Measurements from ENCODE around the gene DAZAP1.

DAZAP1 gene

DNA sequence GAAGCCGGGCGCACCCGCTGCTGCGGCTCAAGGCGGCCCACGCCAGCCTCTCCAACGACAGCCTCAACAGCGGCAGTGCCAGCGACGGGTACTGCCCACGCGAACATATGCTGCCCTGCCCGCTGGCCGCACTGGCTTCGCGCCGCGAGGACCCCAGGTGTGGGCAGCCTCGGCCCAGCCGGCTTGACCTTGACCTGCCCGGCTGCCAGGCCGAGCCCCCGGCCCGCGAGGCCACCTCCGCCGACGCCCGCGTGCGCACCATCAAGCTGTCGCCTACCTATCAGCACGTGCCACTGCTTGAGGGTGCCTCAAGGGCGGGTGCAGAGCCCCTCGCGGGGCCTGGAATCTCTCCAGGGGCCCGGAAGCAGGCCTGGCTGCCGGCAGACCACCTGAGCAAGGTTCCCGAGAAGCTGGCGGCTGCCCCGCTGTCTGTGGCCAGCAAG is 58.7 kb downstream of the DAZAP1 start:
- Histone ChIP-seq H3K27ac (ENCODE audit: low read depth, low read length) (no peak overlapping the region), H2AFZ (ENCODE audit: low read length, unreplicated experiment) (no peak overlapping the region), H3K4me1 (ENCODE audit: control insufficient read depth, insufficient read depth, low read length, unreplicated experiment) (no peaks in the 10 kb centered on the region), H3K27me3 (ENCODE audit: insufficient read depth, low read length) (no peaks in the 10 kb centered on the region), H3K79me2 (ENCODE audit: control insufficient read depth, insufficient read depth, low read length, unreplicated experiment) (peaks cover 8% of the 10 kb centered on the region), H3K4me3 (ENCODE audit: low read depth, low read length) (no peak overlapping the region), H3K36me3 (ENCODE audit: insufficient read depth, low read length) (no peaks in the 10 kb centered on the region)

DNA sequence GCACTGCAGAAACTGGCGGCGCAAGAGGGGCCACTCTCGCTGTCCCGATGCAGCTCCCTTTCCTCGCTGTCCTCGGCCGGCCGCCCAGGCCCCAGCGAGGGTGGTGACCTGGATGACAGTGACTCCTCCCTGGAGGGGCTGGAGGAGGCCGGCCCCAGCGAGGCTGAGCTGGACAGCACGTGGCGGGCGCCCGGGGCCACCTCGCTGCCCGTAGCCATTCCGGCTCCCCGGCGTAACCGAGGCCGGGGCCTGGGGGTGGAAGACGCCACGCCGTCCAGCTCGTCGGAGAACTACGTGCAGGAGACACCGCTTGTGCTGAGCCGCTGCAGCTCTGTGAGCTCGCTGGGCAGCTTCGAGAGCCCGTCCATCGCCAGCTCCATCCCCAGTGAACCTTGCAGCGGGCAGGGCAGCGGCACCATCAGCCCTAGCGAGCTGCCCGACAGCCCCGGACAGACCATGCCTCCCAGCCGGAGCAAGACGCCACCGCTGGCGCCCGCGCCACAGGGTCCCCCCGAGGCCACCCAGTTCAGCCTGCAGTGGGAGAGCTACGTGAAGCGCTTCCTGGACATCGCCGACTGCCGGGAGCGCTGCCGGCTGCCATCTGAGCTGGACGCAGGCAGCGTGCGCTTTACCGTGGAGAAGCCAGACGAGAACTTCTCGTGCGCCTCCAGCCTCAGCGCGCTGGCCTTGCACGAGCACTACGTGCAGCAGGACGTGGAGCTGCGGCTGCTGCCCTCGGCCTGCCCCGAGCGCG is 59.3 kb downstream of the DAZAP1 start:
- no peaks in the 10 kb centered on the region for H3K36me3 ChIP-seq (ENCODE audit: insufficient read depth, low read length)
- H3K79me2 ChIP-seq (ENCODE audit: control insufficient read depth, insufficient read depth, low read length, unreplicated experiment), result peaks cover 8% of the 10 kb centered on the region
- no peak overlapping the region for H2AFZ ChIP-seq (ENCODE audit: low read length, unreplicated experiment)
- H3K27ac ChIP-seq (ENCODE audit: low read depth, low read length), result no peak overlapping the region
- peak overlapping the region; percentile 81; the same call in 1 of the 2 replicates for H3K4me3 ChIP-seq (ENCODE audit: low read depth, low read length)
- H3K27me3 ChIP-seq (ENCODE audit: insufficient read depth, low read length), result no peaks in the 10 kb centered on the region
- H3K4me1 ChIP-seq (ENCODE audit: control insufficient read depth, insufficient read depth, low read length, unreplicated experiment), result peaks cover 2% of the 10 kb centered on the region

DNA sequence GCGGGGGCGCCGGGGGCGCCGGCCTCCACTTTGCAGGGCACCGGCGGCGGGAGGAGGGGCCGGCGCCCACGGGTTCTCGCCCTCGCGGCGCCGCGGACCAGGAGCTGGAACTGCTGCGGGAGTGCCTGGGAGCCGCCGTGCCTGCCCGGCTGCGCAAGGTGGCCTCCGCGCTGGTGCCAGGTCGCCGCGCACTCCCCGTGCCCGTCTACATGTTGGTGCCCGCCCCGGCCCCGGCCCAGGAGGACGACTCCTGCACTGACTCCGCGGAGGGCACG is 59.8 kb downstream of the DAZAP1 start:
- H3K27me3 ChIP-seq (ENCODE audit: insufficient read depth, low read length), result no peaks in the 10 kb centered on the region

DNA sequence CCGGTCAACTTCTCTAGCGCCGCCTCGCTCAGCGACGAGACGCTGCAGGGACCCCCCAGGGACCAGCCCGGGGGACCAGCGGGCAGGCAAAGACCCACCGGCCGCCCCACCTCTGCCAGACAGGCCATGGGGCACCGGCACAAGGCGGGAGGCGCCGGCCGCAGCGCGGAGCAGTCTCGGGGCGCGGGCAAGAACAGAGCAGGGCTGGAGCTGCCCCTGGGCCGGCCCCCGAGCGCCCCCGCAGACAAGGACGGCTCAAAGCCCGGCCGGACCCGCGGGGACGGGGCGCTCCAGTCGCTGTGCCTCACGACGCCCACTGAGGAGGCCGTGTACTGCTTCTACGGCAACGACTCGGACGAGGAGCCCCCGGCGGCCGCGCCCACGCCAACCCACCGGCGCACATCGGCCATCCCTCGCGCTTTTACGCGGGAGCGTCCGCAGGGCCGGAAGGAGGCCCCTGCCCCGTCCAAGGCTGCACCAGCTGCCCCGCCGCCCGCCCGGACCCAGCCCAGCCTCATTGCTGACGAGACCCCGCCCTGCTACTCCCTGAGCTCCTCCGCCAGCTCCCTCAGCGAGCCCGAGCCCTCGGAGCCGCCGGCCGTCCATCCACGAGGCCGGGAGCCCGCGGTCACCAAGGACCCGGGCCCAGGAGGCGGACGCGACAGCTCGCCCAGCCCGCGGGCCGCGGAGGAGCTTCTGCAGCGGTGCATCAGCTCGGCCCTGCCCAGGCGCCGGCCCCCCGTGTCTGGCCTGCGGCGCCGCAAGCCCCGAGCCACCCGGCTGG is 60.3 kb downstream of the DAZAP1 start:
- Histone ChIP-seq H3K4me1 (ENCODE audit: control insufficient read depth, insufficient read depth, low read length, unreplicated experiment) (peaks cover 2% of the 10 kb centered on the region), H3K27ac (ENCODE audit: low read depth, low read length) (peak overlapping the region; percentile 47; the same call in 1 of the 2 replicates), H3K27me3 (ENCODE audit: insufficient read depth, low read length) (no peaks in the 10 kb centered on the region), H2AFZ (ENCODE audit: low read length, unreplicated experiment) (no peak overlapping the region), H3K79me2 (ENCODE audit: control insufficient read depth, insufficient read depth, low read length, unreplicated experiment) (peaks cover 8% of the 10 kb centered on the region), H3K4me3 (ENCODE audit: low read depth, low read length) (peak overlapping the region; percentile 81), H3K36me3 (ENCODE audit: insufficient read depth, low read length) (no peaks in the 10 kb centered on the region)

More for the DNA sequence above, 59.8 kb downstream of the DAZAP1 start:
- peak overlapping the region; percentile 81 for H3K4me3 ChIP-seq (ENCODE audit: low read depth, low read length)
- no peaks in the 10 kb centered on the region for H3K36me3 ChIP-seq (ENCODE audit: insufficient read depth, low read length)
- H3K4me1 ChIP-seq (ENCODE audit: control insufficient read depth, insufficient read depth, low read length, unreplicated experiment), result peaks cover 2% of the 10 kb centered on the region
- H3K79me2 ChIP-seq (ENCODE audit: control insufficient read depth, insufficient read depth, low read length, unreplicated experiment), result peaks cover 8% of the 10 kb centered on the region
- H3K27ac ChIP-seq (ENCODE audit: low read depth, low read length), result no peak overlapping the region
- H2AFZ ChIP-seq (ENCODE audit: low read length, unreplicated experiment), result no peak overlapping the region

DNA sequence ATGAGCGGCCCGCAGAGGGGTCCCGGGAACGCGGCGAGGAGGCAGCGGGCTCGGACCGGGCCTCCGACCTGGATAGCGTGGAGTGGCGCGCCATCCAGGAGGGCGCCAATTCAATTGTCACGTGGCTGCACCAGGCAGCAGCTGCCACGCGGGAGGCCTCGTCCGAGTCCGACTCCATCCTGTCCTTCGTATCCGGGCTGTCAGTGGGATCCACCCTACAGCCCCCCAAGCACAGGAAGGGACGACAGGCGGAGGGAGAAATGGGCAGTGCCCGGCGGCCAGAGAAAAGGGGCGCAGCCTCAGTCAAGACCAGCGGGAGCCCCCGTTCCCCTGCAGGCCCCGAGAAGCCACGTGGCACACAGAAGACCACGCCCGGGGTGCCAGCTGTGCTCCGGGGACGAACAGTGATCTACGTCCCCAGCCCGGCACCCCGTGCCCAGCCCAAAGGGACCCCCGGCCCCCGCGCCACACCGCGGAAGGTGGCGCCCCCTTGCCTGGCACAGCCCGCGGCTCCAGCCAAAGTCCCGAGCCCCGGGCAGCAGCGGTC is 61.0 kb downstream of the DAZAP1 start:
- Histone ChIP-seq H3K27ac (ENCODE audit: low read depth, low read length) (peak overlapping the region; percentile 47), H3K27me3 (ENCODE audit: insufficient read depth, low read length) (no peaks in the 10 kb centered on the region), H2AFZ (ENCODE audit: low read length, unreplicated experiment) (no peak overlapping the region)

DNA sequence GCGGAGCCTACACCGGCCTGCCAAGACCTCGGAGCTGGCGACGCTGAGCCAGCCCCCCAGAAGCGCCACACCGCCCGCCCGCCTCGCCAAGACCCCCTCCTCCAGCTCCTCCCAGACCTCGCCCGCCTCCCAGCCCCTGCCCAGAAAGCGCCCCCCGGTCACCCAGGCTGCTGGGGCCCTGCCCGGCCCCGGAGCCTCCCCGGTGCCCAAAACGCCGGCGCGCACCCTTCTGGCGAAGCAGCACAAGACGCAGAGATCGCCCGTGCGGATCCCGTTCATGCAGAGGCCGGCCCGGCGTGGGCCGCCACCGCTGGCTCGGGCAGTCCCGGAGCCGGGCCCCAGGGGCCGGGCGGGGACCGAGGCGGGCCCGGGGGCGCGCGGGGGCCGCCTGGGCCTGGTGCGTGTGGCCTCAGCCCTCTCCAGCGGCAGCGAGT is 61.5 kb downstream of the DAZAP1 start:
- Histone ChIP-seq H3K27me3 (ENCODE audit: insufficient read depth, low read length) (no peaks in the 10 kb centered on the region), H3K4me1 (ENCODE audit: control insufficient read depth, insufficient read depth, low read length, unreplicated experiment) (peaks cover 2% of the 10 kb centered on the region), H3K36me3 (ENCODE audit: insufficient read depth, low read length) (no peaks in the 10 kb centered on the region), H3K27ac (ENCODE audit: low read depth, low read length) (peak overlapping the region; percentile 47), H2AFZ (ENCODE audit: low read length, unreplicated experiment) (no peak overlapping the region), H3K79me2 (ENCODE audit: control insufficient read depth, insufficient read depth, low read length, unreplicated experiment) (peaks cover 8% of the 10 kb centered on the region), H3K4me3 (ENCODE audit: low read depth, low read length) (peak overlapping the region; percentile 81)

More for the DNA sequence above, 61.0 kb downstream of the DAZAP1 start:
- Histone ChIP-seq H3K79me2 (ENCODE audit: control insufficient read depth, insufficient read depth, low read length, unreplicated experiment) (peaks cover 8% of the 10 kb centered on the region), H3K4me1 (ENCODE audit: control insufficient read depth, insufficient read depth, low read length, unreplicated experiment) (peaks cover 2% of the 10 kb centered on the region), H3K4me3 (ENCODE audit: low read depth, low read length) (peak overlapping the region; percentile 81), H3K36me3 (ENCODE audit: insufficient read depth, low read length) (no peaks in the 10 kb centered on the region)

DNA sequence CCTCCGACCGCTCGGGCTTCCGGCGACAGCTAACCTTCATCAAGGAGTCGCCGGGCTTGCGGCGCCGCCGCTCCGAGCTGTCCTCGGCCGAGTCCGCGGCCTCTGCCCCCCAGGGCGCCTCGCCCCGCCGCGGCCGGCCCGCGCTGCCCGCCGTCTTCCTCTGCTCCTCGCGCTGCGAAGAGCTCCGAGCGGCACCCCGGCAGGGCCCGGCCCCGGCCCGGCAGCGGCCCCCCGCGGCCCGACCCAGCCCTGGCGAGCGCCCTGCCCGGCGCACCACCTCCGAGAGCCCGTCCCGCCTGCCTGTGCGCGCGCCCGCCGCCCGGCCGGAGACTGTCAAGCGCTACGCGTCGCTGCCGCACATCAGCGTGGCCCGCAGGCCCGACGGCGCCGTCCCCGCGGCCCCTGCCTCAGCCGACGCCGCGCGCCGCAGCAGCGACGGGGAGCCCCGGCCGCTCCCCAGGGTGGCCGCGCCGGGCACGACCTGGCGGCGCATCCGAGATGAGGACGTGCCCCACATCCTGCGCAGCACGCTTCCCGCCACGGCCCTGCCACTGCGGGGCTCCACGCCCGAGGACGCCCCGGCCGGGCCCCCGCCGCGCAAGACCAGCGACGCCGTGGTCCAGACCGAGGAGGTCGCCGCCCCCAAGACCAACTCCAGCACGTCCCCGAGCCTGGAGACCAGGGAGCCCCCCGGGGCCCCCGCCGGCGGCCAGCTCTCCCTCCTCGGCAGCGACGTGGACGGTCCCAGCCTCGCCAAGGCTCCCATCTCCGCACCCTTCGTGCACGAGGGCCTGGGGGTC is 62.1 kb downstream of the DAZAP1 start:
- no peaks in the 10 kb centered on the region for H3K27me3 ChIP-seq (ENCODE audit: insufficient read depth, low read length)
- H3K27ac ChIP-seq (ENCODE audit: low read depth, low read length), result 0 out of 2 replicates have a peak overlapping the region, but pooled peaks have one; percentile 9
- no peak overlapping the region for H2AFZ ChIP-seq (ENCODE audit: low read length, unreplicated experiment)
- H3K36me3 ChIP-seq (ENCODE audit: insufficient read depth, low read length), result no peaks in the 10 kb centered on the region
- peaks cover 8% of the 10 kb centered on the region for H3K79me2 ChIP-seq (ENCODE audit: control insufficient read depth, insufficient read depth, low read length, unreplicated experiment)
- peaks cover 2% of the 10 kb centered on the region for H3K4me1 ChIP-seq (ENCODE audit: control insufficient read depth, insufficient read depth, low read length, unreplicated experiment)
- peak overlapping the region; percentile 81 for H3K4me3 ChIP-seq (ENCODE audit: low read depth, low read length)

DNA sequence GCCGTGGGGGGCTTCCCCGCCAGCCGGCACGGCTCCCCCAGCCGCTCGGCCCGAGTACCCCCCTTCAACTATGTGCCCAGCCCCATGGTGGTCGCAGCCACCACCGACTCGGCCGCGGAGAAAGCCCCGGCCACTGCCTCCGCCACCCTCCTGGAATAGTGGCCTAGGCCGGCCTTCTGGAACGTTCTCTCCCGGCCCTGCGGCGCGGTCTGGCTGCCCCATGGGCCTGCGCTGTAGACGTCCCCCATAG is 62.6 kb downstream of the DAZAP1 start:
- peak overlapping the region; percentile 80 for H3K4me3 ChIP-seq (ENCODE audit: low read depth, low read length)
- peaks cover 8% of the 10 kb centered on the region for H3K79me2 ChIP-seq (ENCODE audit: control insufficient read depth, insufficient read depth, low read length, unreplicated experiment)
- H3K4me1 ChIP-seq (ENCODE audit: control insufficient read depth, insufficient read depth, low read length, unreplicated experiment), result peaks cover 2% of the 10 kb centered on the region
- no peaks in the 10 kb centered on the region for H3K36me3 ChIP-seq (ENCODE audit: insufficient read depth, low read length)
- no peaks in the 10 kb centered on the region for H3K27me3 ChIP-seq (ENCODE audit: insufficient read depth, low read length)
- peak overlapping the region; percentile 9; the same call in 1 of the 2 replicates for H3K27ac ChIP-seq (ENCODE audit: low read depth, low read length)
- H2AFZ ChIP-seq (ENCODE audit: low read length, unreplicated experiment), result no peak overlapping the region

DNA sequence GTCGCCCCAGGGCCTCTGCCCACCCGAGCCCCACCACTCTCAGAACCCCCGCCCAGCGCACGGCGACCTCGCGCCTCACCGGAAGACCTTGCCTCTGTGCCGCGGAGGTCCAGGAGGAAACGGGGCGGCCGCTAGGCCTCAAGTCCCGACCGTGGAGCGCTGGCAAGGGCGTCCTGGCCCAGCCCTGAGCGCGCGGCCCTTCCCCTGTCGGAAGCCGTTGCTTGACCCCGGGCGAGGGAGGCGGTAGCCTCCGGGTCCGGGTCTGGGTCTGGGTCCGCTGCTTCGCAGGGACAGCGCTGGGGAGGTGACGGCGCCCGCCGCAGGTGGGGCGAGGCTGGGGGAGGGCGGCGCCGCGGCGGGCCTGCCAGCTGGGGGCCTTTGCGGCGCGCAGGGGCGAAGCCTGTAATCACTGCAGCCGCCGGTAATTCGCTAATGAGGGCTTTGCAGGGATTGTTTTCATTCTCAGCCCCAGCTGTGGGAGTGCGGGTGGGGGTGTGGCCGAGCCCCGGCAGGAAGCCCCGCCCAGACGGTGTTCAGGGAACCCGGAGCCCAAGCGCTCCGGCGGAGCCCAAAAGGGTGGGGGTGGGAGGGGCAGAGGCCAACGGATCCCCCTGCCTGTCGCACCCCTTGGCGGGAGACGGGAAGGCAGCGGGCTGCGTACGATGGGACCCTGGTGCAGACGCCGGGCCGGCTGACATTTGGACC is 63.1 kb downstream of the DAZAP1 start:
- peak overlapping the region; percentile 80 for H3K4me3 ChIP-seq (ENCODE audit: low read depth, low read length)

DNA sequence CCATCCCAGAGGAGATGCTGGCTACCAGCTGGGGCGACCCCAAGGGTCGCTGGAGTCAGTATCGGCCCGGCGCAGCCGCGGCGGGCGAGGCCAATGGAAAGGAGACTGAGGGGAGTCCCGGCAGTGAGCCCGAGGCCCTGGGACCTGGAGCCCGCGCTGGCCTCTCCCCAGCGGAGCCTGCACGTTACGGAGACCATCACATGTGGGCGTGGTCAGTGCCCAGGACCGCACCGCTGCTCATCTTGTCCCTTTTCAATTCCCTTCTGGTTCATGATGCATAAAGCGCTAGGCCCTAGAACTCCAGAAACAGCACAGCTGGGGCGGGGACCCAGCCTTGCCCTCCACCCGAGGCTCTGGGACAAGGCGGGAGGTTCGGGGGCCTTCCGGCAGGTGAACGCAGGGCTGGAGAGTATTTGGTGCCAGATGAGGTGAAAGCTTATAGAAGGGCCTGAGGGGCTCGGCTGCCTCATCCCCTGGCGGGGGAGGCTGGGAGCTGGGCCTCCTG is 63.7 kb downstream of the DAZAP1 start:
- Histone ChIP-seq H3K4me3 (ENCODE audit: low read depth, low read length) (peak overlapping the region; percentile 80), H3K36me3 (ENCODE audit: insufficient read depth, low read length) (no peaks in the 10 kb centered on the region), H3K27ac (ENCODE audit: low read depth, low read length) (no peak overlapping the region), H3K27me3 (ENCODE audit: insufficient read depth, low read length) (no peaks in the 10 kb centered on the region), H3K4me1 (ENCODE audit: control insufficient read depth, insufficient read depth, low read length, unreplicated experiment) (peaks cover 2% of the 10 kb centered on the region), H2AFZ (ENCODE audit: low read length, unreplicated experiment) (no peak overlapping the region), H3K79me2 (ENCODE audit: control insufficient read depth, insufficient read depth, low read length, unreplicated experiment) (peaks cover 8% of the 10 kb centered on the region)

More for the DNA sequence above, 63.1 kb downstream of the DAZAP1 start:
- H3K79me2 ChIP-seq (ENCODE audit: control insufficient read depth, insufficient read depth, low read length, unreplicated experiment), result peaks cover 8% of the 10 kb centered on the region
- H3K36me3 ChIP-seq (ENCODE audit: insufficient read depth, low read length), result no peaks in the 10 kb centered on the region
- H3K27ac ChIP-seq (ENCODE audit: low read depth, low read length), result peak overlapping the region; percentile 9; the same call in 1 of the 2 replicates
- no peak overlapping the region for H2AFZ ChIP-seq (ENCODE audit: low read length, unreplicated experiment)
- peaks cover 2% of the 10 kb centered on the region for H3K4me1 ChIP-seq (ENCODE audit: control insufficient read depth, insufficient read depth, low read length, unreplicated experiment)
- H3K27me3 ChIP-seq (ENCODE audit: insufficient read depth, low read length), result no peaks in the 10 kb centered on the region

Data from ACC112 (cell line).